B cell (primary cell): ENCODE results near the gene USP6NL. TPM values are rescaled to one million over a fixed set of nuclear protein-coding genes. Genes with fewer than 3 reads are reported as not detected.

ENCODE experiments used
- ATAC-seq: fragments of 200-7000 bp; cut with Tn5 transposase; one replicate; pipeline ENCODE4 v1.10.0; 2021; ENCODE audit warnings: low read depth, mild to moderate bottlenecking, moderate number of reproducible peaks, moderate library complexity
- CTCF ChIA-PET: fragments of 350-600 bp; sonication (Branson Sonifier 250); formaldehyde crosslinking; loops from one replicate; lab custom pipeline; 2021; ENCODE audit warnings: antibody characterized with exemption, inconsistent platforms; lab: Charles Lee
- POLR2A ChIA-PET: fragments of 350-600 bp; sonication (Branson Sonifier 250); formaldehyde crosslinking; loops from one replicate; lab custom pipeline; 2021; ENCODE audit warnings: antibody characterized with exemption; lab: Charles Lee
- DNase-seq: peaks from one replicate; pipeline ENCODE4 v3.0.0; 2013
- H2AFZ ChIP-seq: 2 replicates; pipeline ENCODE4 v1.6.1; 2012; ENCODE audit warnings: mild to moderate bottlenecking, low read depth, low read length; ENCODE audit not compliant: insufficient read depth, poor library complexity, severe bottlenecking
- H3K27ac ChIP-seq, 2 donors: 1 replicate in 1 of 2; 2 replicates in 1 of 2; pipeline ENCODE4 v1.5.1; 2012 to 2013; ENCODE audit warnings: low read length in 2 of 2, mild to moderate bottlenecking in 2 of 2, moderate library complexity in 1 of 2
- H3K27me3 ChIP-seq, 4 experiments: fragments of 200-600 bp in 1 of 4; sonication (generic) in 1 of 4; replicated peaks in 1 of 4; 1 replicate in 2 of 4; 2 replicates in 2 of 4; pipeline versions ENCODE4 v1.6.1 to v1.7.0; 2013 to 2016; ENCODE audit warnings: low read length in 3 of 4, mild to moderate bottlenecking in 2 of 4, mixed read lengths in 1 of 4, moderate library complexity in 1 of 4; ENCODE audit not compliant: insufficient read depth in 4 of 4, control insufficient read depth in 3 of 4; ENCODE audit errors: control extremely low read depth in 1 of 4
- H3K36me3 ChIP-seq, 2 experiments: replicated peaks in 1 of 2; 1 replicate in 1 of 2; 2 replicates in 1 of 2; pipeline versions ENCODE4 v1.6.1 to v1.7.1; 2013; ENCODE audit warnings: low read length in 1 of 2; ENCODE audit not compliant: insufficient read depth in 2 of 2, control insufficient read depth in 1 of 2; ENCODE audit errors: control extremely low read depth in 1 of 2, extremely low read depth in 1 of 2
- H3K4me1 ChIP-seq, 2 donors: fragments of 200-600 bp in 1 of 2; sonication (generic) in 1 of 2; 1 replicate in 1 of 2; 2 replicates in 1 of 2; pipeline versions ENCODE4 v1.5.1 to v1.6.1; 2013 to 2017; ENCODE audit warnings: low read length in 2 of 2; ENCODE audit not compliant: control insufficient read depth in 2 of 2, insufficient read depth in 2 of 2
- H3K4me2 ChIP-seq: replicated peaks from 2 replicates; pipeline ENCODE3; 2012; ENCODE audit warnings: mild to moderate bottlenecking, low read depth, low read length; ENCODE audit not compliant: poor library complexity, severe bottlenecking
- H3K4me3 ChIP-seq, 5 experiments: fragments of 200-600 bp in 1 of 5; sonication (generic) in 1 of 5; 1 replicate in 3 of 5; 2 replicates in 2 of 5; pipeline versions ENCODE4 v1.5.1 to v1.7.0; 2011 to 2016; ENCODE audit warnings: low read length in 4 of 5, mild to moderate bottlenecking in 4 of 5, low read depth in 2 of 5, control low read depth in 1 of 5, moderate library complexity in 1 of 5; ENCODE audit not compliant: insufficient read depth in 1 of 5; ENCODE audit errors: control extremely low read depth in 1 of 5, extremely low read depth in 1 of 5
- H3K79me2 ChIP-seq: fragments of 200-600 bp; sonication (generic); one replicate; pipeline ENCODE4 v1.6.0; 2016; ENCODE audit warnings: low read length; ENCODE audit not compliant: control insufficient read depth, insufficient read depth
- H3K9ac ChIP-seq: fragments of 200-600 bp; sonication (generic); 2 replicates; pipeline ENCODE4 v1.6.1; 2017; ENCODE audit warnings: mild to moderate bottlenecking, low read length, moderate library complexity
- H3K9me3 ChIP-seq, 3 donors: one replicate each; pipeline versions ENCODE4 v1.6.1 to v1.7.1; 2013; ENCODE audit warnings: low read length in 2 of 3; ENCODE audit not compliant: control insufficient read depth in 2 of 3, insufficient read depth in 1 of 3; ENCODE audit errors: control extremely low read depth in 1 of 3
- H4K20me1 ChIP-seq: 2 replicates; pipeline ENCODE4 v1.6.0; 2012; ENCODE audit warnings: mild to moderate bottlenecking, low read length; ENCODE audit not compliant: insufficient read depth, control insufficient read depth, poor library complexity, severe bottlenecking
- H3K27ac Mint-ChIP-seq: one replicate; pipeline ENCODE4 v1.8.0; 2021; ENCODE audit warnings: mixed read lengths
- H3K27me3 Mint-ChIP-seq: one replicate; pipeline ENCODE4 v1.8.0; 2021; ENCODE audit warnings: mixed read lengths
- H3K4me1 Mint-ChIP-seq: one replicate; pipeline ENCODE4 v1.8.0; 2021; ENCODE audit warnings: mixed read lengths
- H3K4me3 Mint-ChIP-seq: one replicate; pipeline ENCODE4 v1.8.0; 2021; ENCODE audit warnings: mixed read lengths
- H3K9me3 Mint-ChIP-seq: one replicate; pipeline ENCODE4 v1.8.0; 2022; ENCODE audit warnings: mixed read lengths; ENCODE audit not compliant: insufficient read depth
- CTCF ChIP-seq: fragments of 200-600 bp; IDR thresholded peaks from one replicate; pipeline ENCODE4 v1.8.0; 2022; ENCODE audit warnings: antibody characterized with exemption, mild to moderate bottlenecking
- EZH2 ChIP-seq: IDR thresholded peaks from 2 replicates; pipeline ENCODE4 v1.6.1; 2012; ENCODE audit warnings: borderline replicate concordance, low read depth, mild to moderate bottlenecking, moderate library complexity, low read length; ENCODE audit not compliant: insufficient read depth, poor library complexity, severe bottlenecking
- WGBS: methylation state at CpG from one replicate; pipeline ENCODE4 v1.1.5; 2013; ENCODE audit warnings: missing lambda C conversion rate; ENCODE audit not compliant: insufficient coverage; 5-methylcytosine and 5-hydroxymethylcytosine counted together
- intact Hi-C: fragments of 100-400 bp; cut with micrococcal nuclease; formaldehyde crosslinking; loops from one replicate; pipeline ENCODE4 v1.10.0; 2022
- polyA plus RNA-seq: library from polyadenylated mRNA; depleted of rRNA; stranded (reverse); fragments of >200 nt; gene quantifications from 2 replicates; pipeline ENCODE4 v1.2.3, GENCODE V29; 2012
- total RNA-seq, 2 donors: library from RNA; stranded (reverse); fragments of 120-200 nt in 1 of 2; gene quantifications; 1 replicate in 1 of 2; 2 replicates in 1 of 2; pipeline versions ENCODE4 v1.2.3 to v1.2.4, GENCODE V29; 2013 to 2022

Gene USP6NL
- total and polyA plus RNA-seq, 2 donors (not counting 1 experiment from before 2014, with no cell fraction given): 27.0 to 61.5 TPM

GRCh38 chr10:11465406-11465805 lies 146.0 kb downstream of the USP6NL start:
- intact Hi-C loops: no loop called here
- Histone ChIP-seq H3K27me3 (no peaks in the 10 kb centered on the region), H3K4me1 (peaks cover 4 to 5% of the 10 kb centered on the region in 2 donors), H3K9ac (no peak overlapping the region), H3K27ac (no peak overlapping the region), H2AFZ (no peak overlapping the region), H3K4me2 (no peak overlapping the region), H3K4me3 (no peak overlapping the region), H3K9me3 (no peaks in the 10 kb centered on the region), H4K20me1 (peaks cover 59% of the 10 kb centered on the region), H3K36me3 (peaks cover 2 to 85% of the 10 kb centered on the region in 2 experiments), H3K79me2 (peaks cover 29% of the 10 kb centered on the region)
- Mint-ChIP-seq H3K9me3 (no peaks in the 10 kb centered on the region), H3K4me3 (no peak overlapping the region), H3K27ac (no peak overlapping the region), H3K27me3 (no peaks in the 10 kb centered on the region), H3K4me1 (peaks cover 10% of the 10 kb centered on the region)
- 100% methylated on average over 4 of the region's 5 CpGs for WGBS
- TF ChIP-seq EZH2 (no peak), CTCF (no peak)
- CTCF ChIA-PET: no interaction called here
- POLR2A ChIA-PET: no interaction called here
- ATAC-seq (no peak), DNase-seq (no peak)

GRCh38 chr10:11463111-11463510 lies 148.3 kb downstream of the USP6NL start:
- 95% methylated on average over 26 of the region's 26 CpGs for WGBS
- peaks cover 1% of the 10 kb centered on the region for H3K4me1 Mint-ChIP-seq
- no peak overlapping the region for H3K4me3 ChIP-seq
- H3K27ac Mint-ChIP-seq: no peak overlapping the region
- CTCF ChIA-PET: interaction anchor here (1.1 kb wide), 2 partner anchors 11 to 39 kb away, joined by 4 to 5 read pairs; no protein-coding TSS in a partner anchor
- peaks cover 2 to 68% of the 10 kb centered on the region in 2 experiments for H3K36me3 ChIP-seq
- H3K9me3 ChIP-seq: no peaks in the 10 kb centered on the region
- peaks cover 14% of the 10 kb centered on the region for H3K79me2 ChIP-seq
- intact Hi-C loops: no loop called here
- peaks cover 41% of the 10 kb centered on the region for H4K20me1 ChIP-seq
- TF ChIP-seq CTCF: no peak
- TF ChIP-seq EZH2: no peak
- no peak overlapping the region for H3K4me2 ChIP-seq
- DNase-seq (peak; percentile 2), ATAC-seq (no peak)
- H3K9me3 Mint-ChIP-seq: no peaks in the 10 kb centered on the region
- no peak overlapping the region for H2AFZ ChIP-seq
- no peak overlapping the region for H3K9ac ChIP-seq
- H3K4me1 ChIP-seq: peaks cover 0 to 2% of the 10 kb centered on the region in 2 donors
- no peak overlapping the region for H3K4me3 Mint-ChIP-seq
- H3K27ac ChIP-seq: no peak overlapping the region
- POLR2A ChIA-PET: interaction anchor here (0.6 kb wide), 1 partner anchor 12 kb away, joined by 6 read pairs; no protein-coding TSS in a partner anchor
- no peaks in the 10 kb centered on the region for H3K27me3 Mint-ChIP-seq
- H3K27me3 ChIP-seq: no peaks in the 10 kb centered on the region
